Uterus (tissue), 2 donors: ENCODE data around the gene CREB5.

Experiments
- CTCF ChIP-seq, 4 experiments: fragments of 200-600 bp in 2 of 4; fragments of 450-650 bp in 2 of 4; sonication (generic) in 2 of 4; IDR thresholded peaks; one replicate each; pipeline ENCODE4 v1.5.1; 2016 to 2019; ENCODE audit warnings: antibody characterized with exemption in 4 of 4, mild to moderate bottlenecking in 2 of 4, moderate library complexity in 1 of 4
- POLR2A ChIP-seq, 2 donors: fragments of 450-650 bp; IDR thresholded peaks; one replicate each; pipeline ENCODE4 v1.6.1; 2016; ENCODE audit warnings: antibody characterized with exemption in 2 of 2, mild to moderate bottlenecking in 1 of 2, moderate library complexity in 1 of 2

- TF ChIP-seq CTCF (IDR thresholded peaks at IDR 0.05) (no peak), POLR2A (IDR thresholded peaks at IDR 0.05) (no peak)
Observed at GRCh38 chr7:28776463-28777157, 364.3 kb downstream of the CREB5 start.
